ENCODE results near the gene SELP. TPM values are rescaled to one million over a fixed set of nuclear protein-coding genes. Genes with fewer than 3 reads are reported as not detected.

SELP gene
- total RNA-seq, 1 donor from 2014 or later = 0.65 TPM

DNA sequence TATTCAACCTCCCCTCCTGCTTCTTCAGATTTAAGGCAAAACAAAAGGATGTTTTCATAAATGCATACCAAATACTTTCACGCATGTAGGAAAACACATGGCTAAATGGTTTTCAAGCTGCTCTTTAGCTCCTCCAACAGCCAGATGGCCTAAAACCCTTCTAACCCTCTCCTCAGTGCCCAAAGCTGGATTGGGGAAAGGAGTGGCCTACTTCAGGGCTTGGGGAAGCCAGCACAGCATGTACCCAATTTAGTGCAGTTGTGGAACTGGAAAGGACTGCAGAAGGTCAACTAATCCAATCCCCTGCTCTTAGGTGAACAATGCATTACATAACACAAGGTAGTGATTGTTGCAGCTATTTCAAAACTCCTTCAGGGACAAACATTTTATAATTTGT lies 53.0 kb downstream of the SELP start:
- Mint-ChIP-seq H3K36me3 (no peaks in the 10 kb centered on the region), H3K4me3 (no peak overlapping the region), H3K27me3 (ENCODE audit: low read depth) (no peaks in the 10 kb centered on the region), H3K4me1 (peaks cover 7% of the 10 kb centered on the region), H3K9me3 (peaks cover 8% of the 10 kb centered on the region), H3K27ac (no peak overlapping the region)
- no peak for DNase-seq (ENCODE audit: low spot score in 2 of 2, unreplicated experiment in 2 of 2)
- TF ChIP-seq, protein P1, sequence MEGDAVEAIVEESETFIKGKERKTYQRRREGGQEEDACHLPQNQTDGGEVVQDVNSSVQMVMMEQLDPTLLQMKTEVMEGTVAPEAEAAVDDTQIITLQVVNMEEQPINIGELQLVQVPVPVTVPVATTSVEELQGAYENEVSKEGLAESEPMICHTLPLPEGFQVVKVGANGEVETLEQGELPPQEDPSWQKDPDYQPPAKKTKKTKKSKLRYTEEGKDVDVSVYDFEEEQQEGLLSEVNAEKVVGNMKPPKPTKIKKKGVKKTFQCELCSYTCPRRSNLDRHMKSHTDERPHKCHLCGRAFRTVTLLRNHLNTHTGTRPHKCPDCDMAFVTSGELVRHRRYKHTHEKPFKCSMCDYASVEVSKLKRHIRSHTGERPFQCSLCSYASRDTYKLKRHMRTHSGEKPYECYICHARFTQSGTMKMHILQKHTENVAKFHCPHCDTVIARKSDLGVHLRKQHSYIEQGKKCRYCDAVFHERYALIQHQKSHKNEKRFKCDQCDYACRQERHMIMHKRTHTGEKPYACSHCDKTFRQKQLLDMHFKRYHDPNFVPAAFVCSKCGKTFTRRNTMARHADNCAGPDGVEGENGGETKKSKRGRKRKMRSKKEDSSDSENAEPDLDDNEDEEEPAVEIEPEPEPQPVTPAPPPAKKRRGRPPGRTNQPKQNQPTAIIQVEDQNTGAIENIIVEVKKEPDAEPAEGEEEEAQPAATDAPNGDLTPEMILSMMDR (IDR thresholded peaks at IDR 0.05; ENCODE audit: unreplicated experiment) = no peak

DNA sequence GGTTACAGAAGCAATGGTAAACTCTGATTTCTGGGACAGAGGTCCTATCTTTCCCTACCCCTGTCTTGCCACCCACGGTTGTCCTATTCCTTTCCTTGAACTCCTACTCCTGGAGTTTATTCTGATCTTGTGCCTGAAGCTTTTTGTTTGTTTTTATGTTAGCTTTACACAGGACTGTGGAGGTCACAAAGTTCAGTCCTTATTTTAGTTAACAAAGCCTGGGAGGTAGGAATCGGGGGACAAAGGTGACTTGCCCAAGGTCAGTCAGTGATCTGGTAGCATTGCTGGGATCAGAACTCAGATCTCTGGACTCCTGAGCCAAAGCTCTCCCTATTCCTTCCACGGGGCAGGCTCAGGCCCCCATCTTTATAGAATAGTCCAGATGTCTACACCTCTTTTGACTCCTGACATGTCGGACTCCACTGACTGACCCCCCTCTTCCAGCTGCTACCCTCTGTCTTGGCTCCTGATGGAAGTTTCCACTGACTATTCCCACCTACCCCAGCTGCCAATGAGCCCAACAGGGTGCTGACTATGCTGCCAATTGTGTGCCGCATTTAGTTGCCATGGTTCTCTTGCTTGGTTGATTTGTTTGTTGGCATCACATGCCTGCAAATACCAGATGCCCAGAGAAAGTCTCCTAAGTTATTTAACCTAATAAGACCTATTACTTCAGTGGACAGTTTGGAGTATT lies 53.5 kb downstream of the SELP start:
- Mint-ChIP-seq H3K27ac (no peak overlapping the region), H3K9me3 (peaks cover 8% of the 10 kb centered on the region), H3K36me3 (no peaks in the 10 kb centered on the region), H3K27me3 (ENCODE audit: low read depth) (no peaks in the 10 kb centered on the region), H3K4me1 (peaks cover 12% of the 10 kb centered on the region), H3K4me3 (no peak overlapping the region)
- no peak for DNase-seq (ENCODE audit: low spot score in 2 of 2, unreplicated experiment in 2 of 2)
- TF ChIP-seq, protein P1 (IDR thresholded peaks at IDR 0.05; ENCODE audit: unreplicated experiment) = no peak

DNA sequence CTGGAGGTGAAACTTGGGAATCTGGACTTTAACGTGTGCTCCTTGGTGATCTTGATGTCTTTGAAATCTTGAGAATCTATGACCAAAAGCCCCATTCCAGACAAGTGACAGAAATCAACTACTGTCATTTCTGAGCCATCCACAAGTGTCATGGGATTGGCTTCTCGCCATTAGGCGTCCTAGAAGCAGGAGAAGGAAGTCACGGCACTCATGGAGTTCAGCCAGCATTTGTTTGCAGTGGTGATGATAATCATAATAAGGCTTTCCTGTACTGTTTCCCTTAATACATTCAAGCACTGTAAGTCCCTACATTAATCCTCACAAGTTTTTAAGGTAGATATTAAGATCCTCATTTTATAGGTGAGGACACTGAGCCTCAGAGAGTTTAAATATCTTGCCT lies 55.6 kb downstream of the SELP start:
- Mint-ChIP-seq H3K4me1 (peaks cover 23% of the 10 kb centered on the region), H3K27ac (no peak overlapping the region), H3K9me3 (peaks cover 8% of the 10 kb centered on the region), H3K27me3 (ENCODE audit: low read depth) (no peaks in the 10 kb centered on the region), H3K36me3 (no peaks in the 10 kb centered on the region), H3K4me3 (no peak overlapping the region)
- TF ChIP-seq, protein P1 (IDR thresholded peaks at IDR 0.05; ENCODE audit: unreplicated experiment) = no peak
- no peak for DNase-seq (ENCODE audit: low spot score in 2 of 2, unreplicated experiment in 2 of 2)

GRCh38 chr1:169572187-169572586 lies 57.7 kb downstream of the SELP start:
- Mint-ChIP-seq H3K36me3 (no peaks in the 10 kb centered on the region), H3K27ac (peak overlapping the region; percentile 77), H3K4me1 (peaks cover 29% of the 10 kb centered on the region), H3K27me3 (ENCODE audit: low read depth) (no peaks in the 10 kb centered on the region), H3K4me3 (no peak overlapping the region), H3K9me3 (peaks cover 8% of the 10 kb centered on the region)
- no peak for DNase-seq (ENCODE audit: low spot score in 2 of 2, unreplicated experiment in 2 of 2)
- TF ChIP-seq, protein P1 (IDR thresholded peaks at IDR 0.05; ENCODE audit: unreplicated experiment) = no peak

GRCh38 chr1:169571450-169571849 lies 58.5 kb downstream of the SELP start:
- H3K27me3 Mint-ChIP-seq (ENCODE audit: low read depth) = no peaks in the 10 kb centered on the region
- TF ChIP-seq, protein P1 (IDR thresholded peaks at IDR 0.05; ENCODE audit: unreplicated experiment) = no peak
- H3K36me3 Mint-ChIP-seq = no peaks in the 10 kb centered on the region
- H3K27ac Mint-ChIP-seq = peak overlapping the region; percentile 77
- no peak overlapping the region for H3K4me3 Mint-ChIP-seq
- DNase-seq (ENCODE audit: low spot score in 2 of 2, unreplicated experiment in 2 of 2) = no peak
- peaks cover 8% of the 10 kb centered on the region for H3K9me3 Mint-ChIP-seq
- peaks cover 33% of the 10 kb centered on the region for H3K4me1 Mint-ChIP-seq

Measured in mesothelial cell of epicardium (in vitro differentiated cells).